Trophoblast cell (in vitro differentiated cells and primary cell): ENCODE data around the gene THSD4.

Experiments
- DNase-seq, 2 donors: peaks; one replicate each; pipeline ENCODE4 v3.0.0-alpha.2; 2016
- H2AFZ ChIP-seq: 2 replicates; pipeline ENCODE4 v1.6.1; 2013; ENCODE audit warnings: low read length, moderate library complexity, mild to moderate bottlenecking; ENCODE audit not compliant: insufficient read depth, poor library complexity
- H2AK5ac ChIP-seq: 2 replicates; pipeline ENCODE4 v1.6.1; 2013; ENCODE audit warnings: mild to moderate bottlenecking, low read length
- H2BK120ac ChIP-seq: 2 replicates; pipeline ENCODE4 v1.6.1; 2013; ENCODE audit warnings: low read length, mild to moderate bottlenecking, moderate library complexity; ENCODE audit not compliant: insufficient read depth, poor library complexity
- H2BK12ac ChIP-seq: 2 replicates; pipeline ENCODE4 v1.6.1; 2013; ENCODE audit warnings: mild to moderate bottlenecking, low read length, moderate library complexity
- H2BK5ac ChIP-seq: 2 replicates; pipeline ENCODE4 v1.6.1; 2013; ENCODE audit warnings: low read length, low read depth, moderate library complexity, mild to moderate bottlenecking; ENCODE audit not compliant: poor library complexity
- H3K14ac ChIP-seq: 2 replicates; pipeline ENCODE4 v1.6.1; 2013; ENCODE audit warnings: mild to moderate bottlenecking, low read length
- H3K18ac ChIP-seq: 2 replicates; pipeline ENCODE4 v1.6.1; 2013; ENCODE audit warnings: mild to moderate bottlenecking, low read length
- H3K23ac ChIP-seq: 2 replicates; pipeline ENCODE4 v1.6.1; 2013; ENCODE audit warnings: low read length
- H3K27ac ChIP-seq: 2 replicates; pipeline ENCODE4 v1.5.1; 2013; ENCODE audit warnings: low read depth, mild to moderate bottlenecking, inconsistent platforms, low read length, moderate library complexity
- H3K27me3 ChIP-seq: 2 replicates; pipeline ENCODE4 v1.6.1; 2013; ENCODE audit warnings: inconsistent platforms, mild to moderate bottlenecking, low read length, moderate library complexity; ENCODE audit not compliant: insufficient read depth
- H3K36me3 ChIP-seq, 2 experiments: 1 replicate in 1 of 2; 2 replicates in 1 of 2; pipeline ENCODE4 v1.6.1; 2013; ENCODE audit warnings: low read length in 2 of 2, mild to moderate bottlenecking in 2 of 2, moderate library complexity in 1 of 2; ENCODE audit not compliant: insufficient read depth in 2 of 2, control insufficient read depth in 1 of 2
- H3K4ac ChIP-seq: 2 replicates; pipeline ENCODE4 v1.6.1; 2013; ENCODE audit warnings: low read depth, mild to moderate bottlenecking, low read length, moderate library complexity
- H3K4me1 ChIP-seq, 2 experiments: 1 replicate in 1 of 2; 2 replicates in 1 of 2; pipeline ENCODE4 v1.6.1; 2013; ENCODE audit warnings: low read length in 2 of 2, mild to moderate bottlenecking in 2 of 2, moderate library complexity in 1 of 2; ENCODE audit not compliant: insufficient read depth in 2 of 2, control insufficient read depth in 1 of 2
- H3K4me2 ChIP-seq: 2 replicates; pipeline ENCODE4 v1.6.1; 2013; ENCODE audit warnings: inconsistent platforms, mild to moderate bottlenecking, low read length, moderate library complexity
- H3K4me3 ChIP-seq: 2 replicates; pipeline ENCODE4 v1.5.1; 2013; ENCODE audit warnings: mild to moderate bottlenecking, low read depth, low read length, inconsistent platforms
- H3K79me1 ChIP-seq: one replicate; pipeline ENCODE4 v1.6.1; 2013; ENCODE audit warnings: low read length
- H3K79me2 ChIP-seq: 2 replicates; pipeline ENCODE4 v1.6.1; 2013; ENCODE audit warnings: low read length, mild to moderate bottlenecking; ENCODE audit not compliant: control insufficient read depth, insufficient read depth, poor library complexity
- H3K9ac ChIP-seq: 2 replicates; pipeline ENCODE4 v1.6.1; 2013; ENCODE audit warnings: mild to moderate bottlenecking, low read length
- H3K9me3 ChIP-seq: 2 replicates; pipeline ENCODE4 v1.6.1; 2013; ENCODE audit warnings: low read depth, mild to moderate bottlenecking, control low read depth, inconsistent platforms, low read length; ENCODE audit not compliant: insufficient read depth
- H4K12ac ChIP-seq: 2 replicates; pipeline ENCODE4 v1.6.1; 2013; ENCODE audit warnings: low read depth, mild to moderate bottlenecking, low read length, moderate library complexity
- H4K8ac ChIP-seq: 2 replicates; pipeline ENCODE4 v1.6.1; 2013; ENCODE audit warnings: low read depth, mild to moderate bottlenecking, low read length, moderate library complexity
- H4K91ac ChIP-seq: one replicate; pipeline ENCODE4 v1.6.1; 2013; ENCODE audit warnings: low read depth, mild to moderate bottlenecking, low read length, moderate library complexity
- WGBS: extraction: QIAGEN DNeasy Blood & Tissue Kit; methylation state at CpG from one replicate; pipeline ENCODE4 v1.1.7; 2013; ENCODE audit warnings: missing lambda C conversion rate; ENCODE audit not compliant: insufficient read length, insufficient coverage; ENCODE audit errors: extremely low coverage; 5-methylcytosine and 5-hydroxymethylcytosine counted together

The THSD4 gene

GRCh38 chr15:71782422-71783165 is 667.3 kb downstream of the THSD4 start:
- H3K9me3 ChIP-seq = no peaks in the 10 kb centered on the region
- no peak overlapping the region for H3K27ac ChIP-seq

GRCh38 chr15:71784719-71785118 is 669.4 kb downstream of the THSD4 start:
- Histone ChIP-seq H3K4me2 (no peak overlapping the region), H2BK5ac (no peak overlapping the region), H4K8ac (no peak overlapping the region), H2AK5ac (no peak overlapping the region), H3K4me3 (no peak overlapping the region), H3K23ac (no peak overlapping the region), H3K27me3 (no peaks in the 10 kb centered on the region), H3K14ac (no peak overlapping the region), H2AFZ (no peak overlapping the region), H3K9ac (no peak overlapping the region), H3K79me1 (no peaks in the 10 kb centered on the region), H4K12ac (no peak overlapping the region), H2BK12ac (no peak overlapping the region), H3K9me3 (peaks cover 3% of the 10 kb centered on the region), H3K36me3 (no peaks in the 10 kb centered on the region), H3K4me1 (peaks cover 0 to under 1% of the 10 kb centered on the region in 2 experiments), H3K4ac (no peak overlapping the region), H3K18ac (no peak overlapping the region), H4K91ac (no peak overlapping the region), H2BK120ac (no peak overlapping the region), H3K79me2 (no peaks in the 10 kb centered on the region), H3K27ac (no peak overlapping the region)
- DNase-seq = peak in 1 of 2 donors; percentile 19
- WGBS = no CpG with 5 or more reads among the region's 6 CpGs

More at GRCh38 chr15:71782422-71783165, 667.3 kb downstream of the THSD4 start:
- Histone ChIP-seq H4K8ac (no peak overlapping the region), H3K14ac (no peak overlapping the region), H3K18ac (no peak overlapping the region), H3K4me3 (no peak overlapping the region), H3K79me1 (peaks cover 2% of the 10 kb centered on the region), H3K27me3 (no peaks in the 10 kb centered on the region), H3K9ac (no peak overlapping the region), H3K4me2 (no peak overlapping the region), H3K79me2 (no peaks in the 10 kb centered on the region), H2BK120ac (no peak overlapping the region), H3K23ac (no peak overlapping the region), H2AFZ (no peak overlapping the region), H2AK5ac (no peak overlapping the region), H2BK5ac (no peak overlapping the region), H3K4me1 (peaks cover 4 to 5% of the 10 kb centered on the region in 2 experiments), H2BK12ac (no peak overlapping the region), H3K4ac (no peak overlapping the region), H3K36me3 (no peaks in the 10 kb centered on the region), H4K12ac (no peak overlapping the region), H4K91ac (no peak overlapping the region)
- DNase-seq = no peak
- no CpG with 5 or more reads among the region's 10 CpGs for WGBS

GRCh38 chr15:71785996-71786395 is 670.7 kb downstream of the THSD4 start:
- no peak overlapping the region for H4K8ac ChIP-seq
- no peak overlapping the region for H3K4ac ChIP-seq
- H3K4me3 ChIP-seq = no peak overlapping the region
- H3K18ac ChIP-seq = no peak overlapping the region
- H3K79me1 ChIP-seq = peaks cover 3% of the 10 kb centered on the region
- no peaks in the 10 kb centered on the region for H3K36me3 ChIP-seq
- H3K9me3 ChIP-seq = peaks cover 3% of the 10 kb centered on the region
- H4K12ac ChIP-seq = no peak overlapping the region
- H3K27me3 ChIP-seq = no peaks in the 10 kb centered on the region
- H3K4me1 ChIP-seq = peaks cover 5 to 9% of the 10 kb centered on the region in 2 experiments
- no peak overlapping the region for H3K9ac ChIP-seq
- H3K14ac ChIP-seq = no peak overlapping the region
- no CpG with 5 or more reads among the region's 2 CpGs for WGBS
- no peak overlapping the region for H3K4me2 ChIP-seq
- no peaks in the 10 kb centered on the region for H3K79me2 ChIP-seq
- no peak overlapping the region for H3K23ac ChIP-seq
- DNase-seq = no peak
- no peak overlapping the region for H2BK120ac ChIP-seq
- H2AK5ac ChIP-seq = no peak overlapping the region
- no peak overlapping the region for H2BK5ac ChIP-seq
- H2BK12ac ChIP-seq = no peak overlapping the region
- no peak overlapping the region for H2AFZ ChIP-seq
- no peak overlapping the region for H3K27ac ChIP-seq
- no peak overlapping the region for H4K91ac ChIP-seq

GRCh38 chr15:71786673-71787072 is 671.4 kb downstream of the THSD4 start:
- DNase-seq = no peak

More at GRCh38 chr15:71786673-71787072, 671.4 kb downstream of the THSD4 start:
- no peaks in the 10 kb centered on the region for H3K27me3 ChIP-seq
- H2BK120ac ChIP-seq = no peak overlapping the region
- no peaks in the 10 kb centered on the region for H3K79me2 ChIP-seq
- H3K4ac ChIP-seq = no peak overlapping the region
- no peak overlapping the region for H3K4me3 ChIP-seq
- H3K9ac ChIP-seq = no peak overlapping the region
- H2BK12ac ChIP-seq = no peak overlapping the region
- no peak overlapping the region for H4K91ac ChIP-seq
- peaks cover 3% of the 10 kb centered on the region for H3K79me1 ChIP-seq
- no peak overlapping the region for H3K14ac ChIP-seq
- H2AFZ ChIP-seq = no peak overlapping the region
- no peak overlapping the region for H2BK5ac ChIP-seq
- H3K4me1 ChIP-seq = peaks cover 5 to 9% of the 10 kb centered on the region in 2 experiments
- H3K18ac ChIP-seq = no peak overlapping the region
- 100% methylated on average over 3 of the region's 7 CpGs for WGBS
- no peak overlapping the region for H3K23ac ChIP-seq
- no peak overlapping the region for H3K27ac ChIP-seq
- no peaks in the 10 kb centered on the region for H3K36me3 ChIP-seq
- no peak overlapping the region for H4K8ac ChIP-seq
- peaks cover 3% of the 10 kb centered on the region for H3K9me3 ChIP-seq
- no peak overlapping the region for H4K12ac ChIP-seq
- no peak overlapping the region for H3K4me2 ChIP-seq
- H2AK5ac ChIP-seq = no peak overlapping the region
